Endothelial cell of umbilical vein (primary cell): ENCODE measurements around the gene LSR.

Experiments used
- EZH2 ChIP-seq: IDR thresholded peaks from 2 replicates; pipeline ENCODE4 v1.6.1; 2012; ENCODE audit warnings: borderline replicate concordance, low read depth, mild to moderate bottlenecking, moderate library complexity, low read length, inconsistent platforms; ENCODE audit not compliant: severe bottlenecking
- GATA2 ChIP-seq: IDR thresholded peaks from 2 replicates; pipeline ENCODE4 v1.7.0; 2011; ENCODE audit warnings: low read depth, mild to moderate bottlenecking, moderate library complexity, mixed read lengths, low read length; ENCODE audit not compliant: insufficient read length, insufficient read depth
- MYC ChIP-seq: IDR thresholded peaks from one replicate; pipeline ENCODE4 v1.6.1; 2011; ENCODE audit warnings: mild to moderate bottlenecking, low read depth, low read length
- POLR2A ChIP-seq: IDR thresholded peaks from 2 replicates; pipeline ENCODE4 v1.6.1; 2012; ENCODE audit warnings: low read depth, mild to moderate bottlenecking, control low read depth, low read length
- POLR2AphosphoS5 ChIP-seq: IDR thresholded peaks from 2 replicates; pipeline ENCODE4 v1.6.1; 2012; ENCODE audit warnings: low read depth, mild to moderate bottlenecking, control low read depth, low read length, moderate library complexity; ENCODE audit not compliant: insufficient read depth
- TF ChIP-seq, protein P1 (sequence below), 2 donors: IDR thresholded peaks; 1 replicate in 1 of 2; 2 replicates in 1 of 2; pipeline ENCODE4 v1.5.1; 2011; ENCODE audit warnings: low read length in 2 of 2, mild to moderate bottlenecking in 2 of 2, moderate library complexity in 2 of 2, control low read depth in 1 of 2, inconsistent platforms in 1 of 2, low read depth in 1 of 2; ENCODE audit not compliant: insufficient read depth in 1 of 2; ENCODE audit errors: extremely low read depth in 1 of 2

DNA sequence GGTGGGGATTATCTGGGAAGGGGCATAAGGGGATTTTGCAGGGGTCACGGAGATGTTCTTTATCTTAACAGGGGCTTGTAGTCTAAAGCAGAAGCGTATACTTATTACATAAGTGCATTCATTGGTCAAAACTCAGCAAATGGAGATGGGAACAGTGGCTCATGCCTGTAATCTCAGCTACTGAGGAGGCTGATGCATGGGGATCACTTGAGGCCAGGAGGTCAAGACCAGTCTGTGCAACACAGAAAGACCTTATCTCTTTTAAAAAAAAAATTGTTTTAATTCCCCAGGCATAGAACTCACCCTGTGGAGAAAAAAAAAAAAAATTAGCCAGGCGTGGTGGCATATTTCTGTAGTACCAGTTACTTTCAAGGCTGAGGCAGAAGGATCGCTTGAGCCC is 39.2 kb upstream of the LSR start:
- TF ChIP-seq, protein P1, sequence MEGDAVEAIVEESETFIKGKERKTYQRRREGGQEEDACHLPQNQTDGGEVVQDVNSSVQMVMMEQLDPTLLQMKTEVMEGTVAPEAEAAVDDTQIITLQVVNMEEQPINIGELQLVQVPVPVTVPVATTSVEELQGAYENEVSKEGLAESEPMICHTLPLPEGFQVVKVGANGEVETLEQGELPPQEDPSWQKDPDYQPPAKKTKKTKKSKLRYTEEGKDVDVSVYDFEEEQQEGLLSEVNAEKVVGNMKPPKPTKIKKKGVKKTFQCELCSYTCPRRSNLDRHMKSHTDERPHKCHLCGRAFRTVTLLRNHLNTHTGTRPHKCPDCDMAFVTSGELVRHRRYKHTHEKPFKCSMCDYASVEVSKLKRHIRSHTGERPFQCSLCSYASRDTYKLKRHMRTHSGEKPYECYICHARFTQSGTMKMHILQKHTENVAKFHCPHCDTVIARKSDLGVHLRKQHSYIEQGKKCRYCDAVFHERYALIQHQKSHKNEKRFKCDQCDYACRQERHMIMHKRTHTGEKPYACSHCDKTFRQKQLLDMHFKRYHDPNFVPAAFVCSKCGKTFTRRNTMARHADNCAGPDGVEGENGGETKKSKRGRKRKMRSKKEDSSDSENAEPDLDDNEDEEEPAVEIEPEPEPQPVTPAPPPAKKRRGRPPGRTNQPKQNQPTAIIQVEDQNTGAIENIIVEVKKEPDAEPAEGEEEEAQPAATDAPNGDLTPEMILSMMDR (IDR thresholded peaks at IDR 0.05; ENCODE audit: extremely low read depth in 1 of 2, insufficient read depth in 1 of 2, low read depth in 1 of 2, low read length in 2 of 2) = no peak
- TF ChIP-seq EZH2 (no peak), POLR2A (no peak), POLR2AphosphoS5 (no peak), GATA2 (no peak), MYC (no peak)
